GM10248 (cell line): Measurements from ENCODE around the gene SLC22A23.

Experiments used
- CTCF ChIA-PET: fragments of 300-600 bp; sonication (Branson Sonifier 250); formaldehyde crosslinking; extraction: SDS; loops from one replicate; lab custom pipeline; 2021; ENCODE audit warnings: antibody characterized with exemption; lab: Yijun Ruan, JAX
- POLR2A ChIA-PET: fragments of 350-650 bp; sonication (Branson Sonifier 250); formaldehyde crosslinking; extraction: SDS; loops from one replicate; lab custom pipeline; 2020; ENCODE audit warnings: antibody characterized with exemption; lab: Yijun Ruan, JAX
- DNase-seq: peaks from one replicate; pipeline ENCODE4 v3.0.0; 2012; ENCODE audit errors: extremely low spot score
- TF ChIP-seq, protein P1 (sequence below): IDR thresholded peaks from 2 replicates; pipeline ENCODE4 v1.5.1; 2012; ENCODE audit warnings: mild to moderate bottlenecking, low read depth; ENCODE audit errors: extremely low read depth, missing control alignments, control extremely low read depth

SLC22A23 gene

DNA sequence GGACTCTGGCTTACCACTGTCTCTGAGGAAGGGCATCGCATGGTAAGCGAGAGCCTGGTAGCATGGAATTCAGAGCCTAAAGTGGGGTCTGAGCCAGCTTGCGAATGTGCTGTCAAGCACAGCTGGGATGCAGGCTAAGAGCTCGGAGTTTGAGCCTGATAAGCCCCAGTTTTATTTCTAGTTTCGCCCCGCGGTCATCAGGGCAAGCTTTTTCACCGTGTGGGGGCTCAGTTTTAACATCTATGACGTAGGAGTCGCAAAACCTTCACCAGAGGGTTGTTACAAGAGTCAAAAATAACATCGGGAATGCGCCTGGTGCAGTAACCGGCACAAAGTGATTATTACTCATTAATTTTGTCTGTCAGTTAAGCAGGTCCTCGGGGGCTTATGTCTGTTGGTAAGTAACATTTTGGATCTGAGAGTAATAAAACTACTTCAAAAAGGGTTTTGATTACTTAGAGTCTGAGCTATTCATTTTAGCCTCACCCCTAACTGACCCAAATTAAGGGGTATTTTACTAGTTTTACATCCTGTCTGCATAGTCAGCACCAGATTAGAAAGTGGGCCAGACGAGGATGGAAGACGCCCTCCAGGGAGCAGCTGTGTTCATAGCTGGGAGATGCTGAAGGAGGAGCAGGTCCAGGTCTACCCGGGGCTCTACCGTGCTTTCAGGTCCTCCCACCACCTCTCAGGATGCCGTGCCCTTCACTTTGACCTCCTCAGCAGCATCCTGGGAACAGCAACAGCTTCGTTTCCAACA is 29.7 kb downstream of the SLC22A23 start:
- ChIA-PET POLR2A (no interaction called here), CTCF (interaction anchor here (1.0 to 2.3 kb wide), 4 partner anchors 14 to 63 kb away, joined by 3 to 9 read pairs (median 5); no protein-coding TSS in a partner anchor)
- TF ChIP-seq, protein P1, sequence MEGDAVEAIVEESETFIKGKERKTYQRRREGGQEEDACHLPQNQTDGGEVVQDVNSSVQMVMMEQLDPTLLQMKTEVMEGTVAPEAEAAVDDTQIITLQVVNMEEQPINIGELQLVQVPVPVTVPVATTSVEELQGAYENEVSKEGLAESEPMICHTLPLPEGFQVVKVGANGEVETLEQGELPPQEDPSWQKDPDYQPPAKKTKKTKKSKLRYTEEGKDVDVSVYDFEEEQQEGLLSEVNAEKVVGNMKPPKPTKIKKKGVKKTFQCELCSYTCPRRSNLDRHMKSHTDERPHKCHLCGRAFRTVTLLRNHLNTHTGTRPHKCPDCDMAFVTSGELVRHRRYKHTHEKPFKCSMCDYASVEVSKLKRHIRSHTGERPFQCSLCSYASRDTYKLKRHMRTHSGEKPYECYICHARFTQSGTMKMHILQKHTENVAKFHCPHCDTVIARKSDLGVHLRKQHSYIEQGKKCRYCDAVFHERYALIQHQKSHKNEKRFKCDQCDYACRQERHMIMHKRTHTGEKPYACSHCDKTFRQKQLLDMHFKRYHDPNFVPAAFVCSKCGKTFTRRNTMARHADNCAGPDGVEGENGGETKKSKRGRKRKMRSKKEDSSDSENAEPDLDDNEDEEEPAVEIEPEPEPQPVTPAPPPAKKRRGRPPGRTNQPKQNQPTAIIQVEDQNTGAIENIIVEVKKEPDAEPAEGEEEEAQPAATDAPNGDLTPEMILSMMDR: no peak
- DNase-seq: no peak

DNA sequence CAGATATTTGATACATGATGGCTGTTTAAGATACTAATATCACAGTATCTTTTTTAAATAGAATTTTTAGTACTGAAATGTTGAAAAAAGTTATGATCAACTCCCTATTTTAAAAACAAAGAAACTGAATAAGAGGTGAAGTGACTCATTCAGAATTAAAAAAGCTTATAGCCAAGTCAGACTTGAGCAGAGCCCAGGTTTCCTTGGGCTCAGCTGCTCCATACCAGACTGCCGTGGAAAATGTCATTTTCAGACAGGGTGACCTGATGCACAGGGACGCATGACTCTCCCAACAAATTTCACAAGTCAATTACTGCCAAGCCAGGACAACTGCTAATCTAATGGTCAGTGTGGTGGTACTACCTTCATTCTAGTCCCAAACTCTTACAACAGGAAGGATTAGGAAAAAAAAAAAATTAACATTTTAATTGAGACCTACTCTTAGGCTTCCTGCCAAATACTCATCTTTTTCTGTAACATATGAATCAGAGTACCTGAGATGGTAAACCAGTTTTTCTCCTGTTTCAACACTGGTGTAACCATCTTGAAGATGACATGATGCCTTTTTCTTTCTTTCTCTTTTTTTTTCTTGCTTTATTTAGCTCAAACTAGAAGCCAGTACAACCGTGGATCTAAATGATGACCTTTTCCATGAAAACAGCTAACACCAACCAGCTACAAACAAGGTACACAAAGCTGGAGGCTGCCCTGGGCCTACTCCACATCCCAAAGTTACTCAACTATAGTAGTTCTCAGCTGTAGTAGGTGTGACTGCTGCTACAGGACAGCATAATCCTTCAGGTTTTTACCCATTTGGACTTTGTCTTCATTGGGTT is 30.5 kb downstream of the SLC22A23 start:
- POLR2A ChIA-PET: no interaction called here
- DNase-seq: no peak
- CTCF ChIA-PET: interaction anchor here (1.0 to 2.3 kb wide), 4 partner anchors 13 to 63 kb away, joined by 3 to 9 read pairs (median 5); no protein-coding TSS in a partner anchor
- TF ChIP-seq, protein P1: no peak

DNA sequence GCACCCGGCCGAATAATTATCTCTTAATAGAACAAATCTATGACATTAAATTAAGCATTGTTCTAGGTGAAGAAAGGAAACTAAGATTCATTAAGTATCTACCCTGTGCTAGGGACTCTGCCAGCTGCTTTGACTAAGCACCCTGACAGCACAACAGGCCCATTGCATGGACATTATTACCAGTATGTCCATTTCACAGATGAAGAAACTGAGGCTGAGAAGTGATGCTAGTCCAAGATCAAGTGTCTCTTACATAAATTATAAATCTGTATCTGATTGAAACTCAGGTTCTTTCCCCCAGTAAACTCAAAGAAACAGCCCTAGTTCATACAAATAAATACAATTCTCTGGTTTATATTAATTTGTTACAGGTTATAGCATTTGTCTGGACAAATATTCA is 31.3 kb downstream of the SLC22A23 start:
- ChIA-PET CTCF (no interaction called here), POLR2A (no interaction called here)
- no peak for DNase-seq
- TF ChIP-seq, protein P1: no peak

DNA sequence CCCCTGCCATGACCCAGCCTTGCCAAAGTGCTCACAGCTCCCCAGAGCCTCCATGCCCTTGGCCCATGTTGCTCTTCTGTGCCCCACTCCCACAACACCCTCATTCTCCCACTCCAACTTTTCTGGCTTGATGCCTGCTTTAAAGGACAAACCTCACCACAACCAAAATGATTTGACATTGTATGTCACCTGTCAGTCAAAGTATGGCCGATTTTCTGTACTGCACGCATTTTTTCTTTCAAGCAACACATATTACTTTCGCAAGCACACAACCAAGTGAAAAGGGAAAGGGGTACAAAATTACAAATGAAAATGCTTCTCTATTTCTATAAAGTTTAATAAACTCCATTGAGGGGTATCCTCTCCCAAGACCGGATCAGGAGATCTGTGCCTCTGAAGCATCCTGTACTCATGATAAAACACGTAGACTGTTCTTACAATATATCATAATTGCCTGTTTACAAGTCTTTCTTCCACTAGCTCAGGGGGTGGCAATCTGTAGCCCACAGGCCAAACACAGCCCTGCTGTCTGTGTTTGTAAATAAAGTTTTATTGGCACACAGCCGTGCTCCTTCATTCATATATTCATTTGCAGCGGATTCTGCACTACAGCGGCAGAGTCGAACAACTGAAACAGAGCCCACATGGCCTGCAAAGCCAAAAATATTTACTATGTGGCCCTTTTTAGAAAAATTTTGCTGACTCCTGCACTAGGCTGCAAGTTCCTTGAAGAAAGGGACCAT is 32.5 kb downstream of the SLC22A23 start:
- DNase-seq: no peak
- CTCF ChIA-PET: interaction anchor here (0.7 kb wide), 1 partner anchor 84 kb away, joined by 3 read pairs; no protein-coding TSS in a partner anchor
- POLR2A ChIA-PET: no interaction called here
- TF ChIP-seq, protein P1: no peak

DNA sequence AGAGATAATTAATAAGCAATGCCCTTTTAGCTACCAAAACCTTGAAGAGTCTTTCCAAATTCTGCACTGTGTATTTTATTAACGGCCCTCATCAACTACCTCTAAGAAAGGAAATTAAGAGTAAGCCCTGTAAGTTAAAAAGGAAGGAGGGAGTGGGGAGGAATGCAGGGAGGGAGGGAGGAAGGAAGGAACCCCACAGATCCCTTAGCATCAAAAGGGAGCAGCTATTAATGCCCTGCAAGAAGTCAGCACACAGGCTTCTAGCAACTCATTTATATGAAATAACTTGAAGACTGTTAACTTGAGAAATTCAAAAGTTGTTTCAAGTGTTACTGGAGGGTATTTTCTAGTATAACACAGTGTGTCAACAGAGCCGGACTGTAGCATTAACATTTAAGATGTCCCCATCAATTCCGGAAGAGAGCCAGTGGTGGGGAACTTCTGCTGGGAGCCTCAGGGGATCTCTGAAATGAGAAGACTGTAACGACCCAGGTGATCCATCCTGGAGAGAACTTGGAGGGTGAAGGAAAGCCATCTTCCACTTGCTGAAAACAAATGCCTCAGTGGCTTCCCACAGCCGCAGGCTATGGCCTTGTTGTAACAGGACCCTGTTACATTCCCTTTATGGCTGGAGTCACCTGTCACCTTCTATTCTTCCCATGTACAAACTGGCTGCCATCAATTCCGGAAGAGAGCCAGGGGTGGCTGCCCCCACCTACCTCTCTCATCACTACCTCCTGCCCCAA is 33.2 kb downstream of the SLC22A23 start:
- POLR2A ChIA-PET: no interaction called here
- no peak for DNase-seq
- TF ChIP-seq, protein P1: no peak
- CTCF ChIA-PET: interaction anchor here (1.9 kb wide), 1 partner anchor 12 kb away, joined by 7 read pairs; no protein-coding TSS in a partner anchor
